Activated naive CD8-positive, alpha-beta T cell treated with anti-CD3 and anti-CD28 coated beads for 36 hours (primary cell): ENCODE measurements around the gene CCL2. TPM values are rescaled to one million over a fixed set of nuclear protein-coding genes. Genes with fewer than 3 reads are reported as not detected.

Experiments used
- DNase-seq: peaks from one replicate; pipeline ENCODE4 v3.0.0; 2021
- H3K27ac Mint-ChIP-seq: one replicate; pipeline ENCODE4 v1.8.0; 2022; ENCODE audit warnings: mild to moderate bottlenecking, moderate library complexity, mixed read lengths
- H3K27me3 Mint-ChIP-seq: one replicate; pipeline ENCODE4 v1.8.0; 2022; ENCODE audit warnings: mild to moderate bottlenecking, mixed read lengths
- H3K36me3 Mint-ChIP-seq: one replicate; pipeline ENCODE4 v1.8.0; 2021; ENCODE audit warnings: mild to moderate bottlenecking, mixed read lengths
- H3K4me1 Mint-ChIP-seq: one replicate; pipeline ENCODE4 v1.8.0; 2021; ENCODE audit warnings: mixed read lengths
- H3K4me3 Mint-ChIP-seq: one replicate; pipeline ENCODE4 v1.8.0; 2022; ENCODE audit warnings: mild to moderate bottlenecking, moderate library complexity, mixed read lengths
- H3K9me3 Mint-ChIP-seq: one replicate; pipeline ENCODE4 v1.8.0; 2022; ENCODE audit warnings: mixed read lengths
- total RNA-seq, 2 experiments: library from RNA; stranded (reverse); gene quantifications; one replicate each; pipeline ENCODE4 v1.2.3, GENCODE V29; 2021

Gene CCL2
- total RNA-seq, 2 experiments from 2014 or later = not detected

- Mint-ChIP-seq H3K36me3 (no peaks in the 10 kb centered on the region), H3K9me3 (no peaks in the 10 kb centered on the region), H3K27me3 (peaks cover 5% of the 10 kb centered on the region), H3K4me3 (no peak overlapping the region), H3K27ac (no peak overlapping the region), H3K4me1 (peaks cover 8% of the 10 kb centered on the region)
- DNase-seq = no peak
Measured at GRCh38 chr17:34305606-34306005, 50.5 kb downstream of the CCL2 start.

DNA sequence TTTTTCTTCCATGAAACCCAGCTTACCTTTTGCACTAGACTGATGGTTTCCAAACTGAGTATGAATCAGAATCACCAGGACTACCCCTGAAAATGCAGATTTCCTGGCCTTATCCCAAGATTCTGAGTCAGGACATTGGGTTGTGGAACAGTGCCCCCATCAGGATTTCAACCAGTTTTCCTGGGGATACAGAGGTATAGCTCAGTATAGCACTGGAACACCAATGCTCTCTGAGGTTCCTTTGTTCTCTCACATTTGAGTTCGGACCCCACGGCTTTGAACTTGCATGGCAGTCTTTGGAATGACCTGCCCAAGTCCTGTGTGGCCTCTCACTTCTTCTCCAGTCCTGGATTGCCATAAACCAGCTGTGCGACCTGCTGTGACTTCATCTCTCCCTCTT, 51.4 kb downstream of the CCL2 start:
- Mint-ChIP-seq H3K9me3 (no peaks in the 10 kb centered on the region), H3K36me3 (no peaks in the 10 kb centered on the region), H3K27ac (no peak overlapping the region), H3K4me3 (no peak overlapping the region), H3K27me3 (peaks cover 6% of the 10 kb centered on the region), H3K4me1 (peaks cover 8% of the 10 kb centered on the region)
- no peak for DNase-seq

Other genes with a start within 250 kb of the CCL2 start
- not detected for gene CCL7, start 14.9 kb downstream of the CCL2 start, total RNA-seq
- gene CCL11, start 30.5 kb downstream of the CCL2 start, total RNA-seq = not detected
- not detected for gene CCL8, start 64.2 kb downstream of the CCL2 start, total RNA-seq
- gene CCL13, start 101.2 kb downstream of the CCL2 start, total RNA-seq = not detected
- not detected for gene CCL1, start 107.9 kb downstream of the CCL2 start, total RNA-seq